ENCODE data around the gene LIMS2.

DNA sequence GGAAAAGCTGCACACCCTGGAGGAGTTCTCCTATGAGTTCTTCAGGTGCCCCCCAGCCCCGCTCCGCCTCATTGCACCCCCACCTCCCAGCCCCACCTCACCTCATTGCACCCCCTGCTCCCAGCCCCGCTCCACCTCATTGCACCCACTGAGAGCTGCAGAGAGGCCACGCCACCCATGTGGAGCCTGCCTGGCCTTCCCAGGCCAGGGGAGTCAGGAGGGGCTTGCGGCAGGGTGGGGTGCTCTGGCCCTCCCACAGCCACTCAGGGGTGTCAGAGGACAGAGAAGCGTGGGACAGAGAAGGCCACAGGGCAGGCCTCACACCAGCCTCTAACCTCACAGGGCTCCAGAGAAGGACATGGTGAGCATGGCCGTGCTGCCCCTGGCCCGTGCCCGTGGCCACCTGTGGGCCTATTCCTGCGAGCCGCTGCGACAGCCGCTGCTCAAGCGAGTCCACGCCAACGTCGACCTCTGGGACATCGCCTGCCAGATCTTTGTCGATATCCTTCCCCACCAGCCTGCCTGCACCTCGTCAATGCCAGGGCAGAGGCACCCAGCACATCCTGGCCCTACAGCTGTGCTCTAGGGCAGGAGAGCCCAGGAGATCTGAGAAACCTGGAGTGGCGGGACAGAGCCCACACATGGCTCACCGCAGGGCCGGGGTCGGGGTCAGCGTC is 44.3 kb downstream of the LIMS2 start:
- TF ChIP-seq, protein P1, sequence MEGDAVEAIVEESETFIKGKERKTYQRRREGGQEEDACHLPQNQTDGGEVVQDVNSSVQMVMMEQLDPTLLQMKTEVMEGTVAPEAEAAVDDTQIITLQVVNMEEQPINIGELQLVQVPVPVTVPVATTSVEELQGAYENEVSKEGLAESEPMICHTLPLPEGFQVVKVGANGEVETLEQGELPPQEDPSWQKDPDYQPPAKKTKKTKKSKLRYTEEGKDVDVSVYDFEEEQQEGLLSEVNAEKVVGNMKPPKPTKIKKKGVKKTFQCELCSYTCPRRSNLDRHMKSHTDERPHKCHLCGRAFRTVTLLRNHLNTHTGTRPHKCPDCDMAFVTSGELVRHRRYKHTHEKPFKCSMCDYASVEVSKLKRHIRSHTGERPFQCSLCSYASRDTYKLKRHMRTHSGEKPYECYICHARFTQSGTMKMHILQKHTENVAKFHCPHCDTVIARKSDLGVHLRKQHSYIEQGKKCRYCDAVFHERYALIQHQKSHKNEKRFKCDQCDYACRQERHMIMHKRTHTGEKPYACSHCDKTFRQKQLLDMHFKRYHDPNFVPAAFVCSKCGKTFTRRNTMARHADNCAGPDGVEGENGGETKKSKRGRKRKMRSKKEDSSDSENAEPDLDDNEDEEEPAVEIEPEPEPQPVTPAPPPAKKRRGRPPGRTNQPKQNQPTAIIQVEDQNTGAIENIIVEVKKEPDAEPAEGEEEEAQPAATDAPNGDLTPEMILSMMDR (IDR thresholded peaks at IDR 0.05): no peak
- TF ChIP-seq POLR2A (IDR thresholded peaks at IDR 0.05) (no peak), EP300 (IDR thresholded peaks at IDR 0.05) (no peak), POLR2AphosphoS5 (IDR thresholded peaks at IDR 0.05) (no peak)

Measured in upper lobe of left lung (tissue), 4 donors.